Measurements from ENCODE around the gene ATAD1. TPM values are rescaled to one million over a fixed set of nuclear protein-coding genes. Genes with fewer than 3 reads are reported as not detected.
A peak's percentile ranks its signal among the peaks of the same experiment; 100 is the strongest.

The ATAD1 gene
- total RNA-seq, 4 donors from 2014 or later = 36.6 to 52.8 (median 45.8) TPM

GRCh38 chr10:87722716-87723115 is 95.3 kb downstream of the ATAD1 start:
- TF ChIP-seq POLR2A (IDR thresholded peaks at IDR 0.05) (no peak), CTCF (IDR thresholded peaks at IDR 0.05) (no peak), EP300 (IDR thresholded peaks at IDR 0.05) (no peak), POLR2AphosphoS5 (IDR thresholded peaks at IDR 0.05) (no peak)
- no peak for ATAC-seq
- H3K9me3 ChIP-seq = no peaks in the 10 kb centered on the region
- no peak overlapping the region for H3K4me3 ChIP-seq
- H3K27ac ChIP-seq = no peak overlapping the region
- H3K27me3 ChIP-seq = no peaks in the 10 kb centered on the region
- peaks cover 0 to 10% (median 2%) of the 10 kb centered on the region in 3 donors for H3K4me1 ChIP-seq
- WGBS, 2 donors (ENCODE audit: low coverage in 1 of 2) = 62 to 66% methylated on average over 3 of the region's 4 CpGs
- peaks cover 0 to 6% of the 10 kb centered on the region in 2 donors for H3K36me3 ChIP-seq

DNA sequence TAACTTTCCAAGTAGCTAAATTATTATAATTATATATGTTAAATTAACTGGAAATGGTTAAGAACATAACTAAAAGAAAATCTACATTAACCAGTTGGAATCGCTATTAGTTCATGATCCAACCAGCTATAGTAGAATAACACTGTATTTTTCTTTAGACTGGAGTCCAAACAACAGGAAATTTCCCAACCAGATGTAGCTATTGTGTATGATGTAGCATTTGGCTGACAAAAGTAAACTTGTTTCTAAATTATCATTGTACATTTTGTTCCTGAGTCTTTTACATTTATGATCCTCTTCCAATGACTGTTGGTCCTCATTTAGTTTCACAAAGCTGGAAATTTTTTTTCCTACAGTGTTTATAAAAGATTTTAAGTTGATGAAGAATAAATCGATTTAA is 96.2 kb downstream of the ATAD1 start:
- H3K4me3 ChIP-seq = no peak overlapping the region
- ATAC-seq = no peak

DNA sequence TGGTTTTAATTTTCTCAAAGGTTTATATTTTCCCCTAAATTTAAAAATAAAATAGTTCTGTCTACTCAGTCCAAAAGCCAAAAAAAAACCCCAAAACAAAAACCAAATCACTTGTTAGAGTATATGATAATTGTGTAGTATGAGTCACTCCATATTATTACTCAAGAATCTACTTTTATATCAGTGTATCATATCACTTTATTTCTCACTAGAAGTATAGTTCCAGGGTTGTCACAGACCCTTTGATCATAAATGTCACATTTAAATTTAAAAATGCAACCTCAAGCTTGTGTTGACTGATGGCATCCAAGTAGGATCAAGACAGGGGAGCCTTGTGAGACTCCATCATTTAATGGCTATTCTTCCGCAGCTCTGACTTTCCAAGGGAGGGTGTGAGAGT is 97.4 kb downstream of the ATAD1 start:
- 88 to 100% methylated on average over 1 of the region's 1 CpG for WGBS, 2 donors (ENCODE audit: low coverage in 1 of 2)
- Histone ChIP-seq H3K9me3 (no peaks in the 10 kb centered on the region), H3K4me3 (no peak overlapping the region), H3K36me3 (no peaks in the 10 kb centered on the region), H3K4me1 (peaks cover 0 to 24% (median 2%) of the 10 kb centered on the region in 3 donors), H3K27me3 (no peaks in the 10 kb centered on the region), H3K27ac (no peak overlapping the region)
- TF ChIP-seq EP300 (IDR thresholded peaks at IDR 0.05) = no peak
- no peak for TF ChIP-seq POLR2AphosphoS5 (IDR thresholded peaks at IDR 0.05)
- no peak for TF ChIP-seq CTCF (IDR thresholded peaks at IDR 0.05)
- no peak for TF ChIP-seq POLR2A (IDR thresholded peaks at IDR 0.05)
- ATAC-seq = no peak

More for the DNA sequence above, 96.2 kb downstream of the ATAD1 start:
- H3K36me3 ChIP-seq = no peaks in the 10 kb centered on the region
- H3K27me3 ChIP-seq = no peaks in the 10 kb centered on the region
- WGBS, 2 donors (ENCODE audit: low coverage in 1 of 2) = 53 to 67% methylated on average over 2 of the region's 2 CpGs
- no peak for TF ChIP-seq EP300 (IDR thresholded peaks at IDR 0.05)
- no peak for TF ChIP-seq CTCF (IDR thresholded peaks at IDR 0.05)
- no peak for TF ChIP-seq POLR2AphosphoS5 (IDR thresholded peaks at IDR 0.05)
- TF ChIP-seq POLR2A (IDR thresholded peaks at IDR 0.05) = no peak
- H3K9me3 ChIP-seq = no peaks in the 10 kb centered on the region
- H3K4me1 ChIP-seq = peaks cover 0 to 13% (median 2%) of the 10 kb centered on the region in 3 donors
- no peak overlapping the region for H3K27ac ChIP-seq

DNA sequence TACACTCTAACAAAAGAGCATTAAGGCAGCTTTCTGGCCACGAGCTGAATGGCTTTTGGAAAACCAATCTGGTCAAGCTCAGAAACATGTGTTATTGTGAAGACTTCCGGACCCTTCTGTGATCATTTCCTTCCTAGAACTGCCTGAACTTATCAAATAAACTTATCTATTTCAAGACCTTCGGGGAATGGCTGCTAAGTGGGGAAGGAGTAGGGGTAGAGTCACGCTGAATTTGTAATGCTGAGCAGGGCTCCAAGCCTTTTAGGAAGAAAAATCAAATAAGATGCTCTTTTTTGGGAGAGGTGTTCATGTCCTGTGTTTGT is 101.7 kb downstream of the ATAD1 start:
- WGBS, 2 donors (ENCODE audit: low coverage in 1 of 2) = 44 to 73% methylated on average over 2 to 4 of the region's 4 CpGs
- Histone ChIP-seq H3K4me3 (no peak overlapping the region), H3K36me3 (no peaks in the 10 kb centered on the region), H3K9me3 (no peaks in the 10 kb centered on the region), H3K27ac (peak overlapping the region in 3 of 4 donors; percentile 48 to 63 (median 50)), H3K4me1 (peaks cover 0 to 16% (median 0%) of the 10 kb centered on the region in 3 donors), H3K27me3 (no peaks in the 10 kb centered on the region)
- no peak for ATAC-seq
- TF ChIP-seq POLR2AphosphoS5 (IDR thresholded peaks at IDR 0.05) = no peak
- no peak for TF ChIP-seq POLR2A (IDR thresholded peaks at IDR 0.05)
- TF ChIP-seq EP300 (IDR thresholded peaks at IDR 0.05) = no peak
- no peak for TF ChIP-seq CTCF (IDR thresholded peaks at IDR 0.05)

GRCh38 chr10:87715552-87716347 is 102.3 kb downstream of the ATAD1 start:
- ATAC-seq = peak; percentile 41
- TF ChIP-seq POLR2AphosphoS5 (IDR thresholded peaks at IDR 0.05) (no peak), POLR2A (IDR thresholded peaks at IDR 0.05) (no peak), EP300 (IDR thresholded peaks at IDR 0.05) (no peak), CTCF (IDR thresholded peaks at IDR 0.05) (no peak)
- no peaks in the 10 kb centered on the region for H3K27me3 ChIP-seq
- H3K4me1 ChIP-seq = peaks cover 0 to 16% (median 0%) of the 10 kb centered on the region in 3 donors
- H3K27ac ChIP-seq = peak overlapping the region in 3 of 4 donors; percentile 48 to 63 (median 50)
- H3K4me3 ChIP-seq = no peak overlapping the region
- H3K36me3 ChIP-seq = no peaks in the 10 kb centered on the region
- WGBS, 2 donors (ENCODE audit: low coverage in 1 of 2) = 63 to 74% methylated on average over 3 of the region's 3 CpGs
- H3K9me3 ChIP-seq = no peaks in the 10 kb centered on the region

All from gastroesophageal sphincter (tissue), 4 donors.